Subcutaneous adipose tissue (tissue), 4 donors: ENCODE results near the gene BOK. TPM values are rescaled to one million over a fixed set of nuclear protein-coding genes. Genes with fewer than 3 reads are reported as not detected.

Experiments used
- small RNA-seq: library from RNA; depleted of rRNA; stranded (forward); fragments of <200 nt; gene quantifications from one replicate; pipeline ENCODE3, GENCODE V24; 2016
- total RNA-seq, 4 donors: library from RNA; depleted of rRNA; stranded (reverse); fragments of >200 nt; gene quantifications; one replicate each; pipeline ENCODE4 v1.1.0, GENCODE V29; 2016
- TF ChIP-seq, protein P1 (sequence below): fragments of 450-650 bp; IDR thresholded peaks from one replicate; pipeline ENCODE4 v1.5.1; 2016; ENCODE audit warnings: low read depth, mild to moderate bottlenecking, control low read depth, antibody characterized with exemption, moderate library complexity

The BOK gene
- total RNA-seq, 4 donors from 2014 or later = 69.9 to 421 (median 80.4) TPM

DNA sequence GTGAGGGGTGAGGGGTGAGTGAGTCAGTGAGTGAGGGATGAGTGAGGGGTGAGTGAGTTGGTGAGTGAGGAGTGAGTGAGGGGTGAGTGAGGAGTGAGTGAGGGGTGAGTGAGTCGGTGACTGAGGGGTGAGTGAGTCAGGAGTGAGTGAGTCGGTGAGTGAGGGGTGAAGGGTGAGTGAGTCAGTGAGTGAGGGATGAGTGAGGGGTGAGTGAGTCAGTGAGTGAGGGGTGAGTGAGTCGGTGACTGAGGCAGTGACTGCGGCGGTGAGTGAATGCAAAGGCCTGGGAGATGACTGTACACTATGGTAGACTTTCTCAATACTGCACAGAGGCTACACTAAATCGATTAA is 61.8 kb downstream of the BOK start:
- TF ChIP-seq, protein P1, sequence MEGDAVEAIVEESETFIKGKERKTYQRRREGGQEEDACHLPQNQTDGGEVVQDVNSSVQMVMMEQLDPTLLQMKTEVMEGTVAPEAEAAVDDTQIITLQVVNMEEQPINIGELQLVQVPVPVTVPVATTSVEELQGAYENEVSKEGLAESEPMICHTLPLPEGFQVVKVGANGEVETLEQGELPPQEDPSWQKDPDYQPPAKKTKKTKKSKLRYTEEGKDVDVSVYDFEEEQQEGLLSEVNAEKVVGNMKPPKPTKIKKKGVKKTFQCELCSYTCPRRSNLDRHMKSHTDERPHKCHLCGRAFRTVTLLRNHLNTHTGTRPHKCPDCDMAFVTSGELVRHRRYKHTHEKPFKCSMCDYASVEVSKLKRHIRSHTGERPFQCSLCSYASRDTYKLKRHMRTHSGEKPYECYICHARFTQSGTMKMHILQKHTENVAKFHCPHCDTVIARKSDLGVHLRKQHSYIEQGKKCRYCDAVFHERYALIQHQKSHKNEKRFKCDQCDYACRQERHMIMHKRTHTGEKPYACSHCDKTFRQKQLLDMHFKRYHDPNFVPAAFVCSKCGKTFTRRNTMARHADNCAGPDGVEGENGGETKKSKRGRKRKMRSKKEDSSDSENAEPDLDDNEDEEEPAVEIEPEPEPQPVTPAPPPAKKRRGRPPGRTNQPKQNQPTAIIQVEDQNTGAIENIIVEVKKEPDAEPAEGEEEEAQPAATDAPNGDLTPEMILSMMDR = no peak

Small RNA genes within 50 kb of the gene (small RNA-seq; reads per million reads assigned to genes)
- gene RNA5SP122 = not detected

Other genes starting within 250 kb of the BOK start
- 100 to 1,000 TPM; 306 to 581 (median 503) TPM for gene HDLBP, start 243.1 kb upstream of the BOK start, total RNA-seq
- 100 to 1,000 TPM; 299 to 428 (median 363) TPM for gene SEPTIN2, start 242.8 kb upstream of the BOK start, total RNA-seq
- gene FARP2, start 202.5 kb upstream of the BOK start, total RNA-seq = 10 to 100 TPM; 27.4 to 49.1 (median 35.0) TPM
- gene STK25, start 50.2 kb upstream of the BOK start, total RNA-seq = 100 to 1,000 TPM in 2 of 4 donors, 10 to 100 TPM in 2; 85.3 to 230 (median 124) TPM
- gene THAP4, start 78.4 kb downstream of the BOK start, total RNA-seq = 10 to 100 TPM; 24.8 to 54.3 (median 31.1) TPM
- gene ATG4B, start 78.9 kb downstream of the BOK start, total RNA-seq = 100 to 1,000 TPM in 1 of 4 donors, 10 to 100 TPM in 3; 32.3 to 103 (median 47.7) TPM
- gene DTYMK, start 128.1 kb downstream of the BOK start, total RNA-seq = 10 to 100 TPM; 10.4 to 20.5 (median 17.2) TPM
- 10 to 100 TPM; 24.1 to 44.3 (median 30.5) TPM for gene ING5, start 143.3 kb downstream of the BOK start, total RNA-seq
- gene D2HGDH, start 175.9 kb downstream of the BOK start, total RNA-seq = 10 to 100 TPM; 12.1 to 44.3 (median 13.4) TPM
- gene GAL3ST2, start 218.1 kb downstream of the BOK start, total RNA-seq = 1 to 10 TPM in 1 of 4 donors, not detected in 3; 2.2 TPM